Colonic mucosa (tissue), 4 donors: Measurements from ENCODE around the gene SYNGAP1. TPM values are rescaled to one million over a fixed set of nuclear protein-coding genes. Genes with fewer than 3 reads are reported as not detected.
A peak's percentile ranks its signal among the peaks of the same experiment; 100 is the strongest.

Experiments
- DNase-seq: peaks from one replicate; pipeline ENCODE4 v3.0.0-alpha.2; 2020
- H3K27ac ChIP-seq: fragments of 200-600 bp; one replicate; pipeline ENCODE4 v1.8.0; 2021
- H3K27me3 ChIP-seq: fragments of 200-600 bp; one replicate; pipeline ENCODE4 v1.8.0; 2021
- H3K36me3 ChIP-seq: fragments of 200-600 bp; one replicate; pipeline ENCODE4 v1.8.0; 2021
- H3K4me1 ChIP-seq: fragments of 200-600 bp; one replicate; pipeline ENCODE4 v1.8.0; 2021; ENCODE audit warnings: mild to moderate bottlenecking
- H3K4me3 ChIP-seq: fragments of 200-600 bp; one replicate; pipeline ENCODE4 v1.8.0; 2021
- H3K9ac ChIP-seq, 2 donors: one replicate each; pipeline ENCODE4 v1.7.0; 2013; ENCODE audit warnings: control low read depth in 2 of 2, low read depth in 2 of 2, low read length in 2 of 2
- H3K9me3 ChIP-seq: fragments of 200-600 bp; one replicate; pipeline ENCODE4 v1.8.0; 2021
- CTCF ChIP-seq: fragments of 200-600 bp; IDR thresholded peaks from one replicate; pipeline ENCODE4 v1.8.0; 2022; ENCODE audit warnings: antibody characterized with exemption, mild to moderate bottlenecking
- intact Hi-C: fragments of 100-400 bp; cut with DNase I; formaldehyde crosslinking; loops from one replicate; pipeline ENCODE4 v1.14.1; 2022
- total RNA-seq, 2 donors: library from RNA; stranded (reverse); fragmentation: NEBNext Ultra II Directional in 1 of 2; extraction: Animal tissue kit (Norgen Biotek cat#: 25700) in 1 of 2; gene quantifications; one replicate each; pipeline ENCODE4 v1.2.1, GENCODE V29; 2021
- donor health status: healthy.
- donor health status: DM: no; HTN: no; CAD: no.
- donor health status: DM: no; HTN: no; CAD: no.

The SYNGAP1 gene
- total RNA-seq, 2 donors from 2014 or later = 5.3 to 10.4 TPM

GRCh38 chr6:33412140-33413009 lies 7.5 kb upstream of the SYNGAP1 start:
- Histone ChIP-seq H3K27ac (no peak overlapping the region), H3K27me3 (no peaks in the 10 kb centered on the region), H3K36me3 (peaks cover 4% of the 10 kb centered on the region), H3K9ac (peak overlapping the region in 1 of 2 donors; percentile 9), H3K4me3 (no peak overlapping the region), H3K9me3 (no peaks in the 10 kb centered on the region), H3K4me1 (peaks cover 7% of the 10 kb centered on the region)
- intact Hi-C loops = loop anchor here (10.0 kb wide), 1 partner anchor 98 kb away; the partner anchor contains the start of genes TAPBP and ZBTB22
- no peak for TF ChIP-seq CTCF
- DNase-seq = no peak

GRCh38 chr6:33413241-33414120 lies 6.4 kb upstream of the SYNGAP1 start:
- H3K4me1 ChIP-seq = peaks cover 7% of the 10 kb centered on the region
- DNase-seq = no peak
- H3K27me3 ChIP-seq = no peaks in the 10 kb centered on the region
- TF ChIP-seq CTCF = no peak
- intact Hi-C loops = loop anchor here (10.0 kb wide), 1 partner anchor 99 kb away; the partner anchor contains the start of genes TAPBP and ZBTB22
- no peak overlapping the region for H3K27ac ChIP-seq
- H3K36me3 ChIP-seq = peaks cover 4% of the 10 kb centered on the region
- H3K9me3 ChIP-seq = no peaks in the 10 kb centered on the region
- H3K4me3 ChIP-seq = no peak overlapping the region
- no peak overlapping the region for H3K9ac ChIP-seq

- Histone ChIP-seq H3K27me3 (no peaks in the 10 kb centered on the region), H3K27ac (no peak overlapping the region), H3K9me3 (no peaks in the 10 kb centered on the region), H3K36me3 (peaks cover 4% of the 10 kb centered on the region), H3K4me3 (no peak overlapping the region), H3K9ac (no peak overlapping the region), H3K4me1 (peaks cover 7% of the 10 kb centered on the region)
- no peak for TF ChIP-seq CTCF
- intact Hi-C loops = loop anchor here (10.0 kb wide), 1 partner anchor 100 kb away; the partner anchor contains the start of genes TAPBP and ZBTB22
- DNase-seq = no peak
Measured at GRCh38 chr6:33414592-33415271, 5.1 kb upstream of the SYNGAP1 start.

GRCh38 chr6:33415831-33416230 lies 4.0 kb upstream of the SYNGAP1 start:
- Histone ChIP-seq H3K36me3 (peaks cover 4% of the 10 kb centered on the region), H3K4me3 (no peak overlapping the region), H3K9me3 (no peaks in the 10 kb centered on the region), H3K27me3 (no peaks in the 10 kb centered on the region), H3K4me1 (peaks cover 7% of the 10 kb centered on the region), H3K9ac (no peak overlapping the region), H3K27ac (no peak overlapping the region)
- intact Hi-C loops = loop anchor here (10.0 kb wide), 1 partner anchor 101 kb away; the partner anchor contains the start of genes TAPBP and ZBTB22
- TF ChIP-seq CTCF = no peak
- DNase-seq = no peak
